GM18526 (cell line): ENCODE measurements around the gene VPS4B.

ENCODE experiments used
- POLR2A ChIP-seq: IDR thresholded peaks from 3 replicates; pipeline ENCODE4 v1.6.1; 2011; ENCODE audit not compliant: insufficient read length; ENCODE audit errors: extremely low read depth

The VPS4B gene

GRCh38 chr18:63394954-63395353 is 27.3 kb downstream of the VPS4B start:
- TF ChIP-seq POLR2A: no peak

- no peak for TF ChIP-seq POLR2A
These were observed 34.4 kb downstream of the VPS4B start for GRCh38 chr18:63387861-63388260.

- TF ChIP-seq POLR2A: no peak
These were observed 39.4 kb downstream of the VPS4B start for GRCh38 chr18:63382843-63383242.

GRCh38 chr18:63379639-63379962 is 42.7 kb downstream of the VPS4B start:
- no peak for TF ChIP-seq POLR2A

GRCh38 chr18:63378919-63379638 is 43.2 kb downstream of the VPS4B start:
- no peak for TF ChIP-seq POLR2A

GRCh38 chr18:63377275-63377980 is 44.8 kb downstream of the VPS4B start:
- TF ChIP-seq POLR2A: no peak

GRCh38 chr18:63376538-63376937 is 45.7 kb downstream of the VPS4B start:
- no peak for TF ChIP-seq POLR2A

DNA sequence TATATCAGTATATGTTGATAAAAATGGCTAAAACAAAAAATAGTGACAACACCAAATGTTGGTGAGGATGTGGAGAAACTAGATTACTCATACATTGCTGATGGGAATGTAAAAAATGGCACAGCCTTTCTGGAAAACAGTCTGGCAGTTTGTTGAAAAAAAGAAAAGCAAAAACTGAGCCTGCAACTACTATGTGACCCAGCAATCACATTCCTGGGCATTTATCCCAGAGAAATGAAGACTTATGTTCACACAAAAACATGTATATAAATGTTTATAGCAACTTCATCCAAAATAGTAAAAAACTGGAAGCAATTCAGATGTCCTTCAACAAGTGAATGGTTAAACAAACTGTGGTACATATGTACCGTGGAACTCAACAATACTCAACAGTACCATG is 47.7 kb downstream of the VPS4B start:
- no peak for TF ChIP-seq POLR2A

GRCh38 chr18:63373161-63373560 is 49.1 kb downstream of the VPS4B start:
- no peak for TF ChIP-seq POLR2A

- no peak for TF ChIP-seq POLR2A
These were observed 53.7 kb downstream of the VPS4B start for GRCh38 chr18:63368611-63369010.

GRCh38 chr18:63367053-63367953 is 55.0 kb downstream of the VPS4B start, which contains the start of gene KDSR:
TSS of gene KDSR (minus strand) at chr18:63367206. CDS start at chr18:63367118, 88 bp downstream.
- TF ChIP-seq POLR2A: peak; percentile 68

GRCh38 chr18:63366213-63367052 is 55.8 kb downstream of the VPS4B start:
- no peak for TF ChIP-seq POLR2A

DNA sequence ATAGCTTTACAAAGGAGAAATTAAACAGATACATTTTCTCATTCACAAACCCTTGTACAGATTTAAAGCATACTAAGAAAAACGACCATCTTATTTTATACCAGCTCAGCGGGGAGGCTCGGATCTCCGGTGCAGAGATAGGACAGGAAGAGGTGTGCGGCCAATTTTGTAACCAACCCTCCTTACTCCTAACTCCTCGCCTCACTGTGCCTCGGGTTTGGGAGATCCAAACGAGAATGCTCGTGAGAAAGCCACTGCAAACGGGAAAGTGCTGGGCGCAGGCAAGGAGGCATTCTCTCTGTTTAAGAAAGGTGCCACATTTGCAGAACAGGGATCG is 56.4 kb downstream of the VPS4B start:
- TF ChIP-seq POLR2A: no peak

DNA sequence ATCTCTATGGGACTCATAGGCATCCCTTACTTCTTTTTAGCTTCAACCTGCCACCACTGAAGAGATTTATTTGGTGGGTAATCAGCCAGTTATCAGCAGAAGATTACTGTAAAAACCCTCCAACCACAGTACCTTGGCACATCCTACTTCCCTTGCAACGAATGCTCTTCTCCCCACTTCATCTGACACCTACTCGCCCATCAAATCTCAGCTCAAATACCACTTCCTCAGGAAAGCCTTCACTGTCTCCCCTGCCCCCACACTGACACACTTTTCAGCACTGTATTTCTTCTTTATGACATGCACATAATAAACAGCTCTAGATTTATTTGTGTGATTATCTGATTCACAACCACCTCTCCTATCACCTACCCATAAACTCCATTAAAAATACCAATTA is 58.3 kb downstream of the VPS4B start:
- TF ChIP-seq POLR2A: no peak
